NCI-H2196 (cell line): ENCODE results near the gene UPF1.

ENCODE experiments used
- DNase-seq: peaks from one replicate; lab custom pipeline; 2025; ENCODE audit not compliant: unreplicated experiment; lab: John Stamatoyannopoulos, UW

UPF1 gene

DNA sequence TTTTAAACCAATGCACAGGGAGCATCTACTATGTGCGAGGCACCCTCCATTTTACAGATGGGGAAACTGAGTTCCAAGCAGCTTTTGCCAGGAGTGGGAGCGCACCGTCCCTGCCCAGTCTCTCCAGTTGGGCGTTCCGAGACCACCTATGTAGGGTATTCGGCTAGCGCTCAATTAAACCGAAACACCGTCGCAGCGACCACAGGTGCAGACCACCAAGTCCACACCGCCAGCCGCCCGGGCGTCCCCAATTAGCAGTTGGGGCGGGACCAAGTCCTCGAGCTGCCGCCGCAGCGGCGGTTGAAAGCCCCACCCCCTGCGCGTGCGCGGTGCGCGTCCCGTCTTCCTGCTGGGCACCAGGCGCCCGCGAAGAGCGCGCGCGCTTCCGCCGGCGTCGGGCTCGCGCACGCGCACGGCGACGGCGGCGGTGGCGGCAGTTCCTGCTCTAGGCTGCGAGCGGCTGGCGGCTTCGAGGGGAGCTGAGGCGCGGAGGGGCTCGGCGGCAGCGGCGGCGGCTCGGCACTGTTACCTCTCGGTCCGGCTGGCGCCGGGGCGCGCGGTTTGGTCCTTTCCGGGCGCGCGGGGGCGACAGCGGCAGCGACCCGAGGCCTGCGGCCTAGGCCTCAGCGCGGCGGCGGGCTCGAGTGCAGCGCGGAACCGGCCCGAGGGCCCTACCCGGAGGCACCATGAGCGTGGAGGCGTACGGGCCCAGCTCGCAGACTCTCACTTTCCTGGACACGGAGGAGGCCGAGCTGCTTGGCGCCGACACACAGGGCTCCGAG lies at the start of gene UPF1:
Gene UPF1, plus strand, starts transcription at position 436 of the 782 bp plus-strand sequence. Its CDS starts 251 bp downstream, at position 687.
- peak; percentile 97 for DNase-seq

DNA sequence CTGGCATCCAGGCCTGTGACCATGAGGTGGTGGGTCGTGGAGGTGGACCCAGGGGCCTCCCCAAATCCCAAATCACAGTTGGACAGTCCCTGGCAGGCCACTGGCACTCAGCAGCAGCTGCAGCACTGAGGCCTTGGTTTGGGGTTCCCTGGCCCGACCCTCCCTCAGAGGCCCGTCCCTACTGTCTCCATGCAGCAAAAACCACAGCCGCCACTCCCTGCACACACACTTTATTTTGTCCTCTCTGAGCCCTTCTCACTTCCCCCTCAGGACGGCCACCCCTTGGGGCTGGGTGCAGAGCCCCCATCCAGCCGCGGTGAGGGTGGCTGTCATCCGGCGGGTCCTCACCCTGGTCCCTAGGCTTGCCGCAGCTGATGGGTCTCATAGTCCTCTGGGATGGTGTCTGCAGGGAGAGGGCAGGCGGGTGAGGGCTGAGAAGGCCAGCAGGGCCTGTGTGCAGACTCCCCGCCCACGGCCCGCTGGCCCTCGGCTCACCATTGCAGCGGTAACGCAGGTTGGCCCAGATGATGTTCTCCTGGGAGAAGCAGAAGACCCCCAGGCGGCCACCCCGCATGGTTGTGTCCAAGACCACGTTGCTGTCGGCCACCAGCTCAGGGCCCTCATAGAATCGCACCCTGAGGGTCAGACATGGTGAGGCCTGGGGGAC lies 49.1 kb upstream of the UPF1 start:
- DNase-seq, result no peak

DNA sequence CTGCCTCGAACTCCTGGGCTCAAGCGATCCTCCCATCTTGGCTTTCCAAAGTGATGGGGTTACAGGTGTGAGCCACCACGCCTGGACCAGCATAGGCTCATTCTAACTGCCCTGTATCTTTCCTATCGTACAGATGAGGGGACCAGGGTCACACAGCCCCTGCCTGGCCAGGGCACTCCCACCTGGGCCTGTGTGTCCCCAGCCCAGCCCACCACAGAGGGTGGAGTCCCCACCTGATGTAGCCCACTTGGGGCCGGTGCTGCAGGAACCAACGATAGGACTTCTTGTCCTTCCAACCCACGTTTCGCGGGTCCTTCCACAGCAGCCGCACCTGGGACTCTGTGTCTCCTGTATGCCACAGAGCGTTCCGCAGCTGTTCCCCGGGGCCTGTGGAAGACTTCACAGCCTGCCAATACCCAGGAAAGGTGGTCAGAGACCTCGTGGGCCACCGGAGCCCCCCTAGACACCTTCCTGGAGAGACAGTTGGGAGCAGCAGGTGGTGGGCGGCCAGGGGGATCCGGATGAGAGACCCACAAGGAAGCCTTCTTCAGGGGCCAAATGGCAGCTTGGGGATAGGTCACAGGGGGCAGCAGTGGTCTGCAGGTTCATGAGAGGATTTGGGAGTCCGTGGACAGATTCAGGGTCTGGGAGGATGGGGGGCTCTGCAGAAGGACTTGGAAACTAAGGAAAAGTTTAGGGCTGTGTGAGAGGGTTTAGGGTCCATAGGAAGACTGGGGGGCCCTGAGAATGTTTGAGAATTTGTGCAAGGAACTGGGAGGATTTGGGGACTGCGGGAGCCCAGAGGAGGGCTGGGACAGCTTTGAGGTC lies 47.6 kb upstream of the UPF1 start:
- no peak for DNase-seq

DNA sequence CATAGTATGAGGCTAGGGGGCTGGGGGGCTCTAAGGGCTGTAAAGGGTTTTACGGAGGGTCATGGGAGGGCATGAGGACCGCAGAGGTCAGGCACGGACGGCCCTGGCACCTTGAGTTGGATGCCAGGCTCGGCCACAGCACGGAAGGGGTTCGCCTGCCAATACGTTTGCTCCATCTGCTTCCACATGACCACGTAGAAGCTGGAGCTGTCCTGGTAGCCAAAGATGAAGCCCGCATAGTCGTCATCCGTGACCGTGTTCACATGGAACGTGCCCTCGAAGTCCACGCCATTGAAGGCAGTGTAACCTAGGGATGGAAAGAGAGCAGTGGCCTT lies 47.0 kb upstream of the UPF1 start:
- no peak for DNase-seq

DNA sequence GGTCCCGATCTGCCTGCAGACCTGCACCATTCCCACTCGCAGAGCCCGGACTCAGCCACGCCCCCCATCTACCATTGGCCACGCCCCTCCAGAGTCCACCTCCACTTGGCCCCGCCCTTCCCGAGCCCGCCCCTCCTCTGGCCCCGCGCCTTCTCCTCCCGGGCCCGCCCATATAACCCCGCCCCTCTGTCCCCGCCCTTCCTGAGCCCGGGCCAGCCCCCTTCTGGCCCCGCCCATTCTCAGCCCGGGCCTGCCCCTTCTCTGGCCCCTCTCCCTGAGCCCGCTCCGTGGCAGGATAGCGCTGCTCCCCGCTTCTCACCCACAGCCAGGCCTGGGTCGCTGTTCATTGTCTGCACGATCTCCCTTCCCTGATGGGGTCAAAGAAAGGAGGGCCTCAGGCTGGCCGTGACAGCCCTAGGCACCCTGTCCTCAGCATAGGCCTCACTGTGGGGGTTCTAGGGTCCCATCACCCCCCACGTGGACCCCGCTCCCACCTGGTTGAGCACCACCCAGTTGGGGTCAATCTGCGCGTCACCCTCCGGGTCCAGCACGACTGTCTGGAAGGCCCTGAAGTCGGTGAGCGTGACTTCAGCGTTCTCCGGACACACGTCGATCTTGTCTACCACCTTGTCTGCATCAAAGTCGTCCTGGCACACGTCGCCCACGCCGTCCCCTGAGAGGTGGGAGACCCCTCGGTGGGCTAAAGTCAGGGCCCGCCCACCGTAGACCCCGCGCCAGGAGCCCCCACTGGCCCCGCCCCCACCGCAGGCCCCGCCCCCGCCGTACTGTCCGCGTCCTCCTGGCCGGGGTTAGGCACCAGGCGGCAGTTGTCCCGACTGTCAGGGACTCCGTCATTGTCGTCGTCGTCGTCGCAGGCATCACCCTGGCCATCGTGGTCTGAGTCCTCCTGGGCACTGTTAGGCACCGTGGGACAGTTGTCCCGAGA lies 46.3 kb upstream of the UPF1 start:
- DNase-seq, result peak; percentile 82

DNA sequence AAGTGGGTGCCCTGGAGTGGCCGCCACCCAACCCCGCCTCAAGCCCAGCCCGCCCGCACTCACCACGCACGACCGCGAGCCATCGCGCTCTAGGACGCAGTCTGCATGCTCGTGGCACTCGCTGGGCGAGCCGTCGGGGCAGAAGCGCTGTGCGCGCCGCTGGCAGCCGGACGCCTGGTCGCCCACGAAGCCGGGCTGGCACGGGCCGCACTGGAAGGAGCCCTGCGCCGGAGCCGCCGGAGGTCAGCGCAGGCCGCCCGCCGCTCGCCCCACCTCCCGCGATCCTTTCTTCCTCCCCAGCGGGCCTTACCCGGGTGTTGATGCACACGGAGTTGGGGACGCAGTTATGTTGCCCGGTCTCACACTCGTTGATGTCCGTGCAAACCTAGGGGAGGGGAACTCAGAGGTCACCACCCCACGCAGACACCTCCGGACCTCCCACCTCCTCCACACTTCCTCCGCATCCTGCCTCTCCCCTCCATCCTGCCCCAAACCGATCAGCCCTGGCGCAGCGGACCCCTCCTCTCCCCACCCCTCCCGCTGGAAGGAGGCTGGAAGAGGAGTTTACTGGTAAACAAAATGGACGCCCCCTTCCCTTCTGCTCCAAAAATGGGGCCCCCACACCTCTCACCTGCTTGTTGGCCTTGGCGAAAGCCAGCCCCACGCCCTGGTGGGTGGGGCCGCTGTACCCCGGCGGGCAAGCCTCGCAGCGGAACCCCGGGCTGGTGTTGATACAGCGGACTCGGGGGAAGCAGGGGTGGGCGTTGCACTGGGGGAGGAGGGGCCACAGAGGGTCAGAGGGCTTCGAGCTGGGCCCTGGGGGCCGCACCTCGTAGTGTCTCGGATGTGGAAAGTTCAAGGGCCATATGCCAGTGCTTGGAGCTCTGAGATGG lies 43.0 kb upstream of the UPF1 start:
- DNase-seq, result no peak

DNA sequence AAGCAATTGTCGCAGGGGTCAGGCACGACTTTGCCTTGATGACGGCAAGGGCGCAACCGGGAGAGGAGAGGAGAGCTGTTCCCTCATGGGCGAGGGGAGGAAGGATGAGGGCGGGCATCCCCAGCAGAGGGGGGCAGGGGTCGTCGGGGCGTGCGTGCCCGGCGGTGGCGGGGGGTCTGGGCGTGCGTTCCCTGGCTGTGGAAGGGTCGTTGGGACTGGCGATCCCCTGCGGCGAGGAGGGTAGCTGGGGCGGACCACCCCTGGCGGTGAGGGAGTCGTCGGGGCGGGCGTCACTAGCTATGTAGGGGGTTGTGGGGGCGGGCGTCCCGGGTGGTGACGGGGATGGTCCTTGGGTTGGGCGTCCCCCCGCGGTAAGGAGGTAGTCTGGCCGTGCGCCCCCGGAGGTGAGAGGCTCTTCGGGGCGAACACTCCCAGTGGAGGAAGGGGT lies 42.3 kb upstream of the UPF1 start:
- DNase-seq, result no peak

DNA sequence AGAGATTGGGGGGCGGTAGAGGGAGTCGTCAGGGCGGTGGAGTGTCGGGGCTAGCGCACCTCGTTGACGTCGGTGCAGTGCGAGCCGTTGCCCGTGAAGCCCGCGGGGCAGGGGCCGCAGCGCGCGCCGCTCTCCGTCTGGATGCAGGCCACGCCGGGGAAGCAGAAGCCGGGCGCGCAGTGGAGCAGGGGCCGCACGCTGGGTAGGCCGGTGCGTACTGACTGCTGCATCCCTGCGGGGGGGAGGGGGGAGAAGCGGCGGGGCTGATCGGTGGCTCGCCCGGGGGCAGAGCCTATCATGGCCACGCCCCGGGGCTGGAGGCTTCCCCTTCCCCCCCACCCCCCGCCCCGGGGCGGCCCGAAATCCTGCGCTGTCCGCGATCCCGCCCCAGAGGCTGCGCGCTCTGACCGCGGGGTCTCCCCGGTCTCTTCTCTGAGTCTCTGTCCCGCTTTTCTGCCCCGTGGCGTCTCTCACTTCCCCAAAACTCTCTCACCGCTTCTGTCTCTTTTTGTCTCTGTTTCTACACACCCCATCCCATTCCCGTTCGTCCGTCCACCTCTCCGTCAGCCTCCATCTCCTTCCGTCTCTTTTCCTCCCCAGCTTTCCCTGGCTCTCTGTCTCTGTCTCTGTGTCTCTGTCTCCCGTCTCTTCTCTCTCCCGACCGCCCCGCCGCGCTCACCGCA lies 41.7 kb upstream of the UPF1 start:
- peak; percentile 76 for DNase-seq

DNA sequence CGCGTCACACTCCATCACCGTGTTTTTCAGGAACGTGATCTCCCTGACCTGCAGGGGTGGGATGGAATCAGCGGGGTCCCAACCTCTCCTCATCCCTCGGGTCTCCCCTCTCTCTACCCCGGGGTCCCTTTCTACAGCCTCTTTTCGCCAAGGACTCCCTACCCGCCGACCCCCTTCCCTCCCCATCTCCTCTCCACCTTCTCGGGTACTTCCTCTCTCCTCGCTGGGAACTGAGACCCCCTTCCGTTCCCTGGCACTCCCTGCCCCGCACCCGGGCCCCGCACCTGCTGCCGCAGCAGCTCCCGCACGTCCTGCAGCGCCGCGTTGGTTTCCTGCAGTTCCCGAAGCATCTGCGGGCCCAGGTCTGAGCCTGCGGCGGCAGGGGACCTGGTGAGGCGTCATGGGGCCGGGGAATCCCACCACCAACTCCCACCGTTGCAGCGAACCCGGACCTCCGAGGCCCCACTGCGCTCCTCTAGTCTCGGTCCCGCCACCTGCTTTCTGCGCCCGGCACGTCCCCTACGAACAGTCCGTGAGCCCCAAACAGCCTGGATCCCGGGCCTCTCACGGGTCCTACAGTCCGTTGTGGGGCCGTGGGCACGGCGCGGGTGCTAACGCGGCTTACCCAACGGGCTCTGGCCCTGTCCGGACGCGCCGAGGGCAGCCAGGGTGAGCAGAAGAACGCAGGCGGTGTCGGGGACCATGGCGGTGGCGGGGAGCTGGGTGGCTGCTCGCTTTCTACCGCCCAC lies 41.0 kb upstream of the UPF1 start, which contains the start of gene COMP:
Gene COMP, minus strand, starts transcription at position 740 of the 749 bp plus-strand sequence. Its CDS starts 36 bp downstream, at position 704.
- DNase-seq, result no peak

DNA sequence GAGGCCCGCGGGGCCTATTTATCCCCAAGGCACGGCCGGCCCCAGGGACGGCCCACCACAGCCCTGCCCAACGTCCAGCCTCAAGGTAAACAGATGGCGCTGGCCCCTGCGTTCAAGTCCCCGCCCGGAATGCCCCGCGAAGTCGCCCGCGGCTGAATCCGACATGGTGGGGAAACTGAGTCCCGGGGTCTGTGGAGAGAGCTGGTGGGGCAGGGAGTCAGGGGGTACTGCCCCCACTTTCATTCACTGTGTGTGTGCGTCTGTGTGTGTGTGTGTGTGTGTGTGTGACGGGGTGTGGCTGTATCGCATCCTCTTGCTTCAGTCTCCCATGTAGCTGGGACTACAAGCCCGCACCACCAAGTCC lies 40.5 kb upstream of the UPF1 start:
- no peak for DNase-seq

DNA sequence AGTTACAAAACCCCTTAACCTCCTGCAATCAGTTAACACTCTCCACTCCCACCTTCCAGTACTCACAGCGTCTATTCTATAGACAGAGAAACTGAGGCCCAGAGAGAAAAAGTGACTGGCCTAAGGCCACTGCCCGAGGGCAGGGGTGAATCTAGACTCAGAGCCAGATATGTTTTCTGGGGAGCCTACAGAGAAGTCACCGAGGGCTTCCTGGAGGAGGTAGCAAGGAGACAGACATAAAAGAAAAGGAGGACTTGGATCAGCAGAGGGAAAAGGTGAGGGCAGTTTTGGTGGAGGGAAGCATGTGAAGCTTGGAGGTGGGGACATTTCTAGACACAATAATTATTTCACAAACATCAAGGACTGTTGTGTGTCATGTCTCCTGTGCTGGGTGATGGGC lies 39.1 kb upstream of the UPF1 start:
- no peak for DNase-seq

DNA sequence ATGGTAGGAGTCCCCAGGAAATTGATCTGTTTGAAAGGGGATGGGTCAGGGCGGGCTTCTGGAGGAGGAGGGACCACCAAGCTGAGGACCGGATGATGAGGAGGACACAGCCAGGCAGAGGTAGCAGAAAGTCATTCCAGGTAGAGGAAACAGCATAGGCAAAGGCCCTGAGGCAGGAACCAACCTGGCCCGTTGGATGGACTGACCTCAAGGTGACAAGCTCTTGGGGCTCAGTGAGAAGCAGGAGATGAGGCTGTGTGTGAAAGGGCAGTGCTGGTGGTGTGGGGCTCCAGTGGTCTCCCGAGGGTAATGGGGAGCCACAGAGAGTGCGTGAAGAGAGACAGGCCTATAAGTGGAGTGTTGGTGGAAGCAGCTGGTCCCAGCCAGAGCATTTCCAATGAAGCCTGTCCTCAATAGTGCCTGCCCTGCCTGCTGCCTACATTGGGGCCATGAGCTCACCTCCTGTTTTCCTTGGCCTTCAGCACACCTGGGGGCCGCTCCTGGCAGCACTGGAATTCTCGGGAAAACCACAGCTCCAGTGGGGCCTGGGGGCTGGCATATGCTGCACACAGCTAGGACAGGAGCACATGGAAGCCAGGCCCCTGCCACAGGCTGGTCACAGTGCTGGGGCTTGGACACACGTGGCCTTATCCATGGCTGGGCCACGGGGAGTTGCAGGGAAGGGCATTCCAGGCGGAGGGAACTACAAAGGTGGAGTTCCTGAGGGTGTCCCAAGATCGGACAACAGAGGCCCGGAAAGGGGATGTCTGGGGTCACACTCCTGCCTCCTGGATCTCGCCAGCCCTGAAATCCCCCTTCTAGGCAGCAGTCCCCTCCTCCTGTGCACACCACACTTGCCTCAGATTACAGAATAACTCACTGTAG lies 38.4 kb upstream of the UPF1 start:
- no peak for DNase-seq

DNA sequence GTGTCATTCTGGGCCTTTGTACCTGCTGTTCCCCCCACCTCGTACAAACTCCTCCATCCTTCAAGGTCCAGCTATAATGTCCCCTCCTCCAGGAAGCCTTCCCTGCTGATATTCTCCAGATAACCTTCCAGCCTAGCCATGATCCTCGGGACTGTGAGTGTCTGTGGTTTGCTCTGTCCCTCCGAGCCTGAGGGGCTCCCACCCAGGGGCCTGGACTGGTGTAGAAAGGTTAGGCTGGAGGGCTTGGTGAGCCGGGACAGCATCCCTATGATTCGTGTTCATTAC lies 37.8 kb upstream of the UPF1 start:
- DNase-seq, result no peak

DNA sequence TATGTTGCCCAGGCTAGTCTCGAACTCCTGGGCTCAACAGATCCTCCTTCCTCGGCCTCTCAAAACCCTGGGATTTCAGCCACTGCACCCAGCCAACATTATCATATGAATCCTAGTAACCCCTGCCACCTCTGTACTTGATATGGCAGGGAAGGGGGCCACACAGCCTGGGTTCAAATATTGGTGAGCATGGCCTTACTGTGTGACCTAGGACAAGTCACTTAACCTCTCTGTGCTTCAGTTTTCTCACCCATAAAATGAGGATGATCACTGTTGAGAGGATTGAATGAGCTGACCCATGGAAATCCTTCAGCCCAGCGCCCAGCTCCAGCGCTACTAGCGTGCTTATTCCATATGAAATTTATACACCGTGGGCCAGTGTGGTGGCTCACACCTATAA lies 37.1 kb upstream of the UPF1 start:
- DNase-seq, result no peak

DNA sequence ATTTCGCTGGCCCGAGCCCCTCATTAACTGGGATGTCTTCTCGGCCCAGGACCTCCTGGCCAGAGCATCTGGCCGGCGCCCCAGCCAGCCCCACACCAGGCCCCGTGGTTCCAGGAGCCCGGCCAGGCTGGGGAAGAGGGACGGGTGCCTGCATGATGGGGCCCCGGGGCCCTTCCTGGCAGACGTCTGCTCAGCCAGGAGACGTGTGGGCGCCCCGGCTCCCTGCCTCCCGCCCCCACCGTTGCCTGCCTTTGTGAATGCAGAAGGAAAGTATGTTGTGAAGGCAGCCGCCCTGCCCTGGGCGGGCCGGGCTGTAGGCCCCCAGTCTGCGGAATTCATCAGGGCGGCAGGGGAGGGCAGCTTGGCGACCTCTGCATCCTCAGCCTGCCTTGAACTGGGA lies 36.2 kb upstream of the UPF1 start:
- DNase-seq, result no peak

DNA sequence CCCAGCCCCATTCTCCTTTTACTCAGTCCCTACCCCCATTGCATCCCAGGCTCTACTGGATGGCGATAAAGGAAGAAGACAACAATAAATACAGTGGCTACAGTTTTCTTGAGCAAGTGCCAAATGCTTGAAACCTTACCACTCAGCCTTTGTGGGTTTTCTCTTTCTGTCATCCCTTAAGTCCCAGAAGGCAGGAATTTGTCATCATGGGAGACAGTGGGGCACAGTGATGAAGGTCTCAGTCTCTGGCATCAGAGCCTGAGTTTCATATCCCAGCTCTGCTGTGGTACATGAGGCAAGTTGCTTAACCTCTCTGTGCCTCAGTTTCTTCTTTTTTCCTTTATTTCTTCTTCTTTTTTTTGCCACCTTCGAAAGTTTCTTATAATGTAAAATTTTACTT lies 35.5 kb upstream of the UPF1 start:
- peak; percentile 13 for DNase-seq
